Esophagus muscularis mucosa (tissue), 4 donors: ENCODE data around the gene ISG15. TPM values are rescaled to one million over a fixed set of nuclear protein-coding genes. Genes with fewer than 3 reads are reported as not detected.

Experiments
- DNase-seq: peaks from one replicate; pipeline ENCODE4 v3.0.0-alpha.2; 2017; ENCODE audit errors: extremely low spot score
- H3K27ac ChIP-seq, 4 donors: fragments of 200-600 bp; sonication (generic); replicated peaks in 1 of 4; 1 replicate in 3 of 4; 2 replicates in 1 of 4; pipeline ENCODE4 v1.5.1; 2016 to 2019; ENCODE audit warnings: mild to moderate bottlenecking in 1 of 4
- H3K27me3 ChIP-seq, 4 donors: fragments of 200-600 bp; sonication (generic); one replicate each; pipeline versions ENCODE4 v1.5.1 to v1.6.0; 2016 to 2019
- H3K36me3 ChIP-seq, 4 donors: fragments of 200-600 bp; sonication (generic); one replicate each; pipeline ENCODE4 v1.5.1; 2016 to 2019
- H3K4me1 ChIP-seq, 4 donors: fragments of 200-600 bp; sonication (generic); one replicate each; pipeline ENCODE4 v1.5.1; 2016 to 2019
- H3K4me3 ChIP-seq, 4 donors: fragments of 200-600 bp; sonication (generic); 1 replicate in 2 of 4; 2 replicates in 2 of 4; pipeline ENCODE4 v1.5.1; 2016 to 2019; ENCODE audit warnings: mild to moderate bottlenecking in 4 of 4, moderate library complexity in 1 of 4
- H3K9me3 ChIP-seq, 4 donors: fragments of 200-600 bp; sonication (generic); 1 replicate in 3 of 4; 2 replicates in 1 of 4; pipeline ENCODE4 v1.5.1; 2016 to 2019
- CTCF ChIP-seq, 3 experiments: fragments of 200-600 bp in 2 of 3; fragments of 450-650 bp in 1 of 3; sonication (generic) in 2 of 3; IDR thresholded peaks; one replicate each; pipeline ENCODE4 v1.5.1; 2017 to 2019; ENCODE audit warnings: antibody characterized with exemption in 3 of 3, mild to moderate bottlenecking in 2 of 3, moderate library complexity in 1 of 3
- EP300 ChIP-seq: sonication (generic); formaldehyde crosslinking; IDR thresholded peaks from one replicate; pipeline ENCODE4 v1.6.1; 2017; ENCODE audit warnings: antibody characterized with exemption
- POLR2A ChIP-seq: fragments of 450-650 bp; IDR thresholded peaks from one replicate; pipeline ENCODE4 v1.6.1; 2017; ENCODE audit warnings: antibody characterized with exemption, moderate library complexity, mild to moderate bottlenecking, low read depth
- POLR2AphosphoS5 ChIP-seq, 2 donors: sonication (generic); formaldehyde crosslinking; IDR thresholded peaks; one replicate each; pipeline ENCODE4 v1.6.1; 2017; ENCODE audit warnings: antibody characterized with exemption in 2 of 2
- WGBS: methylation state at CpG from one replicate; pipeline ENCODE4 v1.1.5; 2018; 5-methylcytosine and 5-hydroxymethylcytosine counted together
- intact Hi-C: fragments of 100-400 bp; cut with DNase I; formaldehyde crosslinking; loops from one replicate; pipeline ENCODE4 v1.15.1; 2023
- total RNA-seq, 4 donors: library from RNA; depleted of rRNA; stranded (reverse); fragments of >200 nt; gene quantifications; one replicate each; pipeline versions ENCODE4 v1.1.0 to v1.2.1, GENCODE V29; 2016

ISG15 gene
- total RNA-seq, 4 donors from 2014 or later, result 39.4 to 74.9 (median 41.1) TPM

GRCh38 chr1:980602-981395, 32.5 kb upstream of the ISG15 start:
- 82% methylated on average over 18 of the region's 35 CpGs for WGBS
- Histone ChIP-seq H3K27me3 (peaks cover 0 to 79% (median 3%) of the 10 kb centered on the region in 4 donors), H3K9me3 (no peaks in the 10 kb centered on the region), H3K4me1 (peaks cover 11 to 15% (median 13%) of the 10 kb centered on the region in 4 donors), H3K36me3 (no peaks in the 10 kb centered on the region), H3K27ac (no peak overlapping the region), H3K4me3 (no peak overlapping the region)
- intact Hi-C loops, result no loop called here
- TF ChIP-seq POLR2AphosphoS5 (IDR thresholded peaks at IDR 0.05), result no peak
- TF ChIP-seq CTCF (IDR thresholded peaks at IDR 0.05), result no peak
- no peak for DNase-seq

- TF ChIP-seq EP300 (no peak), POLR2A (no peak), CTCF (IDR thresholded peaks at IDR 0.05) (no peak), POLR2AphosphoS5 (IDR thresholded peaks at IDR 0.05) (no peak)
- DNase-seq, result no peak
- H3K9me3 ChIP-seq, result no peaks in the 10 kb centered on the region
- H3K4me3 ChIP-seq, result no peak overlapping the region
- 85% methylated on average over 16 of the region's 21 CpGs for WGBS
- H3K27ac ChIP-seq, result no peak overlapping the region
- peaks cover 4 to 8% (median 7%) of the 10 kb centered on the region in 4 donors for H3K4me1 ChIP-seq
- peaks cover 0 to 72% (median 3%) of the 10 kb centered on the region in 4 donors for H3K27me3 ChIP-seq
- H3K36me3 ChIP-seq, result no peaks in the 10 kb centered on the region
- intact Hi-C loops, result no loop called here
These were observed 31.8 kb upstream of the ISG15 start for GRCh38 chr1:981491-981954.

- Histone ChIP-seq H3K9me3 (no peaks in the 10 kb centered on the region), H3K27ac (no peak within 1 kb of the TSS), H3K36me3 (no peaks in the 10 kb centered on the region), H3K27me3 (peaks cover 0 to 72% (median 3%) of the 10 kb centered on the region in 4 donors), H3K4me3 (no peak within 1 kb of the TSS), H3K4me1 (peaks cover 4 to 8% (median 7%) of the 10 kb centered on the region in 4 donors)
- no peak for TF ChIP-seq EP300
- TF ChIP-seq POLR2A, result peak; percentile 45
- no peak for TF ChIP-seq POLR2AphosphoS5 (IDR thresholded peaks at IDR 0.05)
- no peak for TF ChIP-seq CTCF (IDR thresholded peaks at IDR 0.05)
- DNase-seq, result no peak
- intact Hi-C loops, result no loop called here
- 35% methylated on average over 5 of the region's 28 CpGs for WGBS
These were observed 31.2 kb upstream of the ISG15 start, which contains the start of gene PERM1 for GRCh38 chr1:981955-982558. Gene PERM1, minus strand, starts transcription at chr1:982093. Its CDS starts 1,064 bp downstream, at chr1:981029.

GRCh38 chr1:982765-983436, 30.4 kb upstream of the ISG15 start:
- 81% methylated on average over 28 of the region's 43 CpGs for WGBS
- intact Hi-C loops, result no loop called here
- Histone ChIP-seq H3K27me3 (peaks cover 0 to 71% (median 3%) of the 10 kb centered on the region in 4 donors), H3K36me3 (no peaks in the 10 kb centered on the region), H3K4me1 (peaks cover 4 to 8% (median 7%) of the 10 kb centered on the region in 4 donors), H3K27ac (no peak overlapping the region), H3K4me3 (no peak overlapping the region), H3K9me3 (no peaks in the 10 kb centered on the region)
- no peak for DNase-seq
- no peak for TF ChIP-seq POLR2A
- TF ChIP-seq POLR2AphosphoS5 (IDR thresholded peaks at IDR 0.05), result no peak
- no peak for TF ChIP-seq EP300
- TF ChIP-seq CTCF (IDR thresholded peaks at IDR 0.05), result no peak
